GM12872 (cell line): ENCODE results near the gene CLIP2.
A peak's percentile ranks its signal among the peaks of the same experiment; 100 is the strongest.

Source experiments
- CTCF ChIP-seq: IDR thresholded peaks from 3 replicates; pipeline ENCODE4 v1.5.1; 2011; ENCODE audit warnings: low read depth, mild to moderate bottlenecking, low read length, moderate library complexity; ENCODE audit not compliant: insufficient read depth

CLIP2 gene

GRCh38 chr7:74254129-74254857 is 34.9 kb upstream of the CLIP2 start, which contains the start of gene RFC2:
RFC2 (minus strand) TSS chr7:74254399; CDS start chr7:74254383, 16 bp downstream.
- 0 out of 3 replicates have a peak, but pooled peaks have one; percentile 6 for TF ChIP-seq CTCF

DNA sequence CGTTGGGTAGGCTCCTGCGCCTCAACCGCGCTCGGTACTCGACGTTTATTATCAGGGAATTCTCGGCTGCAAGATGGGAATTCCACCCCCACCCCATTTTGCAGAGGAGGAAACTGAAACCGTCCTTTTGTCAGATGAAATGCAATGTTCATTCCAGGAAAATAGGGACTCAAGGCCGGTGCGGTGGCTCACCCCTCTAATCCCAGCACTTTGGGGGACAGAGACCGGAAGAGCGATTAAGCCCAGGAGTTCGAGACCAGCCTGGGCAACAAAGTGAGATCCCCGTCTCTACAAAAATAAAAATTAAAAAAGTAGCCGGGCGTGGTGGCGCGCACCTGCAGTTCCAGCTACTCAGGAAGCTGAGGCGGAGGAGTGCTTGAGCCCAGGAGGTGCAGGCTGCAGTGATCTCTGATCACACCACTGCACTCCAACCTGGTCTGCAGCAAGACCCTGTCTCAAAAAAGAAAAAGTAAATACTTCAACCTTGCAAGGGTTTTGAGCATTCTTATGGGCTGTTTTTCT is 34.3 kb upstream of the CLIP2 start:
- TF ChIP-seq CTCF: no peak

DNA sequence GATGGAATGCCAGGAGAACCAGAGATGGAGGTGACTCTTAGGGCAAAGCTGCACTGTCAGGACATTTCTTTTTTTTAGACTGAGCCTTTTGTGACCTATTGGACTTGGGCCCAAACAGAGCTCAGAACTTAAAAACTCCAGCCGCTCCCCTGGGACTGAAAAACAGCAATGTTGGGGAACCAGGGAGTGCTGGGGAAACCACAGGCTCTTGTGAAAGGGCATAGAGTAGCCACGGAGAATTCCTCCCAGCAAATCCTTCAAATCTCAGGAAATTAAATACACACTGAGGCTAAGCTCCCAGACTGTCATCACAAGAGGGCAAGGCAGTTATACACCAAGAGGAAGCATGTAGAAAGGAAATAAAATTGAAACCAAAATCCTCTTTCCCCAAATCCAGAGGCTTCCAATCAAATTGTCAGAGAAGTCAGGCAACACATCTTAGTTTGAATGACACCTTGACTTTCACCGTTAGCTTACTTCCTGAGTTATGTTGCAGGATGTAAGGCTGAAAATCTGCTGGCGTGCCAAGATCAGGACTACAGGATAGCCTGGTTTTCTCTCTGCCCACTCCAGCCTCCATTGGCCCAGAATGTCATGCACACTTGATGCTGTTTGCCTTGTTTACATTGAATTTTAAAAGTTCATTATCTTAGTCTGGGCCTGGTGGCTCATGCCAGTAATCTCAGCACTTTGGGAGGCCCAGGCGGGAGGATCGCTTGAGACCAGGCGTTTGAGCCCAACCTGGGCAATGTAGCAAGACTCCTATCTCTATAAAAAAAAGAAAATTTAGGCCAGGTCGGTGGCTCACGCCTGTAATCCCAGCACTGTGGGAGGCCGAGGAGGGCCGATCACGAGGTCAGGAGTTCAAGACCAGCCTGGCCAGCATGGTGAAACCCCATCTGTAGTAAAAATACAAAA is 32.5 kb upstream of the CLIP2 start:
- no peak for TF ChIP-seq CTCF

- TF ChIP-seq CTCF: no peak
These were observed 30.6 kb upstream of the CLIP2 start for GRCh38 chr7:74258639-74259038.

DNA sequence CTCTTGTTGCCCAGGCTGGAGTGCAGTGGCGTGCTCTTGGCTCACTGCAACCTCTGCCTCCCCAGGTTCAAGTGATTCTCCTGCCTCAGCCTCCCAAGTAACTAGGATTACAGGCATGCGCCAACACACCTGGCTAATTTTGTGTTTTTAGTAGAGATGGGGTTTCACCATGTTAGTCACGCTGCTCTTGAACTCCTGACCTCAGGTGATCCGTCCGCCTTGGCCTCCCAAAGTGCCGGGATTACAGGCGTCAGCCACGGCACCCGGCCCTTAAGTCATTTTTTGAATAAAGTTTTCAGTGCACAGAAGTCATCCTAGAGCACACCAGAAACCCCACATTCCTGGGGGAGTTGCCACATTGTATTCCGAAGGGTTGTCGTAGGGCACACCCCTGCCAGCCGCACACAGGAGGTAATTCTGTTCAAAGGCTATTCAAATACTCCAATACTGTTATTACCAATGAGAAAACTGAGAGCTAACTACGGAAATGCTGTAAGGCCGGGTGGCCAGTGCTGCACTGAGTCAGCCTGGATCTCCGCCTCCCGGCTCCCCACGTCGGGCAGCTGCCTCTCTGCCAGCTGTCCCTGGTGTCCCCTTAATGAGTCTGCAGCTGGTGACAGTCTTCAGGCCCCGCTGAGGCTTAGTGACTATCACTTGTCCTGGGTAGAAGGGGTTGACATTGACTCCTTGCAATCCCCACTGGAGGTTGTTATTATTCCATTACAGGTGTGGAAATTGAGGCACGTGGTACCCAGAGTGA is 26.4 kb upstream of the CLIP2 start:
- no peak for TF ChIP-seq CTCF

- TF ChIP-seq CTCF: no peak
These were observed 25.6 kb upstream of the CLIP2 start for GRCh38 chr7:74263399-74264120.
